Activated CD4-positive, alpha-beta memory T cell treated with anti-CD3 and anti-CD28 coated beads, Interleukin-2, amount 10 ng/mL, durations not matched to agents 7 days and 5 days (primary cell): Measurements from ENCODE around the gene RFX8. TPM values are rescaled to one million over a fixed set of nuclear protein-coding genes. Genes with fewer than 3 reads are reported as not detected.

Experiments used
- total RNA-seq, 2 experiments: library from RNA; stranded (reverse); gene quantifications; one replicate each; pipeline ENCODE4 v1.2.3, GENCODE V29; 2021

Gene RFX8
- total RNA-seq, 2 experiments from 2014 or later: 1.7 to 2.6 TPM

Other genes starting within 250 kb of the RFX8 start
- 10 to 100 TPM; 60.3 to 65.9 TPM for gene CNOT11, start 222.2 kb downstream of the RFX8 start, total RNA-seq
- 100 to 1,000 TPM; 115 to 116 TPM for gene RNF149, start 166.4 kb downstream of the RFX8 start, total RNA-seq
- gene CREG2, start 87.6 kb downstream of the RFX8 start, total RNA-seq: under 1 TPM; 0.65 to 0.98 TPM
- 10 to 100 TPM; 71.6 to 77.5 TPM for gene MAP4K4, start 222.6 kb upstream of the RFX8 start, total RNA-seq